ENCODE data around the gene FAM9C.

FAM9C gene

DNA sequence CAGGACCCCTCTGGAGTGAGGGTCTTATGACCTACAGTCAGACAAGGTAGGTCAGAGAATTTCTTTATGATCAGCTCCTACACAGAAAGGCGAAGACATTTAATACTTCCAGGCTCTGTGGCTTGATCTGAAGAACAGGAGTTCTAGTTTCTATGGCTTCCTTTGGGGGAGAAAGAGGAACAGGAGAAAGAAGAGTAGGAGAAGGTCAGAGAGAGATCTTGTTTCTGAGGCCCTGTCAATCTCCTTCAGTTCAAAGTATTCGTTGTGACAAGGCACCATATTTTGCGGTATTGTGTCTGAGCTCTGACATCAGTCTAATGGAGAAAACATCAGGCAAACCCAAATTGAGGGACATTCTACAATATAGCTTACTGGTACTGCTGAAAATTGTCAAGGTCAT, 52.8 kb downstream of the FAM9C start:
- no peak for DNase-seq (ENCODE audit: low spot score)
- TF ChIP-seq, protein P1, sequence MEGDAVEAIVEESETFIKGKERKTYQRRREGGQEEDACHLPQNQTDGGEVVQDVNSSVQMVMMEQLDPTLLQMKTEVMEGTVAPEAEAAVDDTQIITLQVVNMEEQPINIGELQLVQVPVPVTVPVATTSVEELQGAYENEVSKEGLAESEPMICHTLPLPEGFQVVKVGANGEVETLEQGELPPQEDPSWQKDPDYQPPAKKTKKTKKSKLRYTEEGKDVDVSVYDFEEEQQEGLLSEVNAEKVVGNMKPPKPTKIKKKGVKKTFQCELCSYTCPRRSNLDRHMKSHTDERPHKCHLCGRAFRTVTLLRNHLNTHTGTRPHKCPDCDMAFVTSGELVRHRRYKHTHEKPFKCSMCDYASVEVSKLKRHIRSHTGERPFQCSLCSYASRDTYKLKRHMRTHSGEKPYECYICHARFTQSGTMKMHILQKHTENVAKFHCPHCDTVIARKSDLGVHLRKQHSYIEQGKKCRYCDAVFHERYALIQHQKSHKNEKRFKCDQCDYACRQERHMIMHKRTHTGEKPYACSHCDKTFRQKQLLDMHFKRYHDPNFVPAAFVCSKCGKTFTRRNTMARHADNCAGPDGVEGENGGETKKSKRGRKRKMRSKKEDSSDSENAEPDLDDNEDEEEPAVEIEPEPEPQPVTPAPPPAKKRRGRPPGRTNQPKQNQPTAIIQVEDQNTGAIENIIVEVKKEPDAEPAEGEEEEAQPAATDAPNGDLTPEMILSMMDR (IDR thresholded peaks at IDR 0.05; ENCODE audit: extremely low read depth, insufficient read depth, missing control alignments), result no peak
- in situ Hi-C loops (cut with MboI; ENCODE audit: low pct_unique_long_range_greater_than_20kb, low sequenced_read_pairs, unreplicated experiment), result loop anchor here (10.0 to 25.0 kb wide), 2 partner anchors 263 to 696 kb away; partner anchors contain the start of gene RAB9A

DNA sequence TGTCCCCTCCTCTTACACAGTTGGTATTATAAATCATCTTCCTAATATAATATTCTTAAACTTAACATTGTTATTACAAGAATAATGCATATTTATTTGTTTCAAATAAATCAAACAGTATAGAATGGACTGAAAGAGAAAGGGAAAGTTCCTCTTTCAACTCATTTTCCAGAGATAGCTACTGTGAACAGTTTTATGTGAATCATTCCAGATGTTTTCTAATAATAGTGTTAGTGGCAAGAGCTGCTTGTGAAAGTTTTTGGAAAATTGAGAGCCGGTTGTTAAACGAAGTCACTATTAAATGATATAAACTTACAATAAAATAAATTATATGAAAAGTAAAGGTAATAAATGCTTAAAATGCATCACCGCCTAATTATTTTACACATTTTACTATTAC, 55.0 kb downstream of the FAM9C start:
- TF ChIP-seq, protein P1 (IDR thresholded peaks at IDR 0.05; ENCODE audit: extremely low read depth, insufficient read depth, missing control alignments), result no peak
- no peak for DNase-seq (ENCODE audit: low spot score)
- in situ Hi-C loops (cut with MboI; ENCODE audit: low pct_unique_long_range_greater_than_20kb, low sequenced_read_pairs, unreplicated experiment), result loop anchor here (25.0 kb wide), 1 partner anchor 698 kb away; the partner anchor contains the start of gene RAB9A

DNA sequence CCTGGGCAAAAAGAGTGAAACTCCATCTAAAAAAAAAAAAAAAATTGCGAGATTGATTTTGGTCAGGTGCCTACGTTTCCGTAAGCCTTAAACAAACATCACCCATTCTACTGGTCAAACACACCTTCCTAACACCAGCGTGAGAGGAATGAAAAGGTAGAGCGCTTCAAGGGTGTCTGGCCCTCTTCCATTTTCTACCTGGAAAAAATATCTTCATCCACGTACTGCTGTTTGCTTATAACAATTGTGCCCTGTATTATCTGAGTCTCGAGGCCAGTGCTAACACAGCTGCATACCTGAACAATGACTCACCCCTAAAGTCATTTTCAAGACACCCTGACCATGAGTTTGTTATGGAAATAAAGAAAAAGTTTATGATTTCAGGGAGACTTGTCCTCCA, 55.6 kb downstream of the FAM9C start:
- TF ChIP-seq, protein P1 (IDR thresholded peaks at IDR 0.05; ENCODE audit: extremely low read depth, insufficient read depth, missing control alignments), result no peak
- in situ Hi-C loops (cut with MboI; ENCODE audit: low pct_unique_long_range_greater_than_20kb, low sequenced_read_pairs, unreplicated experiment), result loop anchor here (25.0 kb wide), 1 partner anchor 699 kb away; the partner anchor contains the start of gene RAB9A
- DNase-seq (ENCODE audit: low spot score), result no peak

DNA sequence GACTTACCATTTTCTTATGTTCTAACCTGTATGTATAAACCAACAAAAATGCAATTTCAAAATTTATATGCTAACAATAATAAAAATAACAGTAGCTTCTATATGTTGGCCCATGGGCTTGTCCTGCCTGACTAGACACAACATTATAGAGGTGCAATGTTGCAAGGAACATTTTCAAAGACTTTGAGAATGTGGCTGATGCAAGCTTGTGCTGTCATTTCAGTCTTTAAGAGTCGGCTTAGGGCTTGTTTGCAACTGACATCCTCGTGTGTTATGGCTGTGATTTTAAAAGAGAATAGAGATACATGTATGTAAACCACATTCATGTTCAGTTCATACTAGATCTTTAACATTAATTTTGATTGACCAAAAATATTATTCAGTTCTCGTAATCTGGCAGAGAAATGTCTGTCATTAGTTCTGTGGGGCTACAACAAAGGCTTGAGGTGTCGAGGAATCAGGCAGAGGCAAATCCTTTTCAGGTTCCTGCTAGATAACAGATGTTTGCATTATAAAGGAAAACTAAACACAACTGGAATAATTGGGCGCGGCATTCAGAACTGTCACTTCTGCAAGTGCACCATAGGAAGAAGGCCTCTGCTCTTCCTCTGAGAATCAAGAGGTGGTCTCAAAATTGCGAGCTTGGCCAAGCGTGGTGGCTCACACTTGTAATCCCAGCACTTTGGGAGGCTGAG, 56.4 kb downstream of the FAM9C start:
- in situ Hi-C loops (cut with MboI; ENCODE audit: low pct_unique_long_range_greater_than_20kb, low sequenced_read_pairs, unreplicated experiment), result loop anchor here (25.0 kb wide), 1 partner anchor 699 kb away; the partner anchor contains the start of gene RAB9A
- TF ChIP-seq, protein P1 (IDR thresholded peaks at IDR 0.05; ENCODE audit: extremely low read depth, insufficient read depth, missing control alignments), result no peak
- DNase-seq (ENCODE audit: low spot score), result no peak

DNA sequence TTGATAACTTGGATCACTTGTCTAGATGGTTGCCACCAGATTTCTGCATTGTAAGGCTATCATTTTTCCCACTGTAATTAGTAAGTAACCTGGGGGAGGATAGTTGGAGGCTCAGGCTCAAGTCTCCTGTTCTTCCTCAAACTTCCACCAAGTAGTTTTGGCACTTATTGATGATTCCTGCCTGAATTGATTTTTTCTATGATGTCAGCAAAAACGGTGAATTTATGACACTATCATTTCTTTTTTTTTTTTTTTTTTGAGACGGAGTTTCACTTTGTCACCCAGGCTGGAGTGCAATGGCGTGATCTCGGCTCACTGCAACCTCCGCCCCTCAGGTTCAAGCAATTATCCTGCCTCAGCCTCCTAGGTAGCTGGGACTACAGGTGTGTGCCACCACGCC, 57.1 kb downstream of the FAM9C start:
- TF ChIP-seq, protein P1 (IDR thresholded peaks at IDR 0.05; ENCODE audit: extremely low read depth, insufficient read depth, missing control alignments), result no peak
- no peak for DNase-seq (ENCODE audit: low spot score)
- in situ Hi-C loops (cut with MboI; ENCODE audit: low pct_unique_long_range_greater_than_20kb, low sequenced_read_pairs, unreplicated experiment), result loop anchor here (25.0 kb wide), 1 partner anchor 700 kb away; the partner anchor contains the start of gene RAB9A

DNA sequence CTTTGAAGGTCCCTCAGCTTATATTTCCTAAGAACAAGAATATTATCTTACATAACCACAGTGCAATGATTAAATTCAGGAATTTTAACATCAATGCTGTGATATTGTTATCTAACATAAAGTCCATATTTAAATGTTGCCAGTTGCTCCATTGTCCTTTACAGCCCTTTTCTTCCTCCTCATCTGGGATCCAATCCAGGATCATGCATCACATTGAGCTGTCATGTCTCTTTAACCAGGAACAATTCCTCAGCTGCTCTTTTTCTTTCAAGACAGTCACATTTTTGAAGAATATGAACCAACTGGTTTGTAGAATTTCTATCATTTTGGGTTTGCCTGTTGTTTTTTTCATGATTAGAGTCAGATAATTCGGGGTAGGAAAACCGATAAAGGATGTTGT, 57.5 kb downstream of the FAM9C start:
- in situ Hi-C loops (cut with MboI; ENCODE audit: low pct_unique_long_range_greater_than_20kb, low sequenced_read_pairs, unreplicated experiment), result loop anchor here (25.0 kb wide), 1 partner anchor 700 kb away; the partner anchor contains the start of gene RAB9A
- TF ChIP-seq, protein P1 (IDR thresholded peaks at IDR 0.05; ENCODE audit: extremely low read depth, insufficient read depth, missing control alignments), result no peak
- DNase-seq (ENCODE audit: low spot score), result no peak

Measured in GM13977 (cell line).